GM18498 (cell line): Measurements from ENCODE around the gene IL23A.
"Not testable (repeated sequence)": the region's sequence is repeated elsewhere in the genome, so short reads cannot be mapped to it uniquely, and the experiment has no call there.

Experiments used
- ATAC-seq: cut with Tn5 transposase; IDR thresholded peaks from one replicate; pipeline ENCODE4 v1.9.1; 2021; ENCODE audit warnings: mild to moderate bottlenecking, moderate library complexity; ENCODE audit not compliant: unreplicated experiment

Gene IL23A

GRCh38 chr12:56338308-56339157, at the start of gene IL23A:
Gene IL23A (plus strand): TSS chr12:56338884. CDS start chr12:56339045, 161 bp downstream.
- ATAC-seq = no peak

- no peak for ATAC-seq
Observed at GRCh38 chr12:56293795-56294194, 44.9 kb upstream of the IL23A start.

DNA sequence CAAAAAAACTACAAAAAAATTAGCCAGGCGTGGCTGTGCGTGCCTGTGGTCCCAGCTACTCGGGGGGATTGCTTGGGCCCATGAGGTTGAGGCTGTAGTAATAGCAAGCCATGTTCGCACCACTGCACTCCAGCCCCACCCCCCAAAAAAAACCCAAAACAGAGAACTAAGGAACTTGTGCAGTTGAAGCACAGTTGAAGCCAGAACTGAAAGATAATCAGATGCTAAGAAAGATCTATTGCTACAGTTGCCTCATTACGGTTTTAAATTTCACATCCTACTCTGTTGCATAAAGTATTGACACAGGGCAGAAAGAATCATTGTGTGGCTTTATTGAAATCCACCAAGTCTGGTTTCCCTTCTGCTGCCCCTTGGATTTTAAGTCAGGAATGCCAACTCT, 42.4 kb upstream of the IL23A start:
- no peak for ATAC-seq

DNA sequence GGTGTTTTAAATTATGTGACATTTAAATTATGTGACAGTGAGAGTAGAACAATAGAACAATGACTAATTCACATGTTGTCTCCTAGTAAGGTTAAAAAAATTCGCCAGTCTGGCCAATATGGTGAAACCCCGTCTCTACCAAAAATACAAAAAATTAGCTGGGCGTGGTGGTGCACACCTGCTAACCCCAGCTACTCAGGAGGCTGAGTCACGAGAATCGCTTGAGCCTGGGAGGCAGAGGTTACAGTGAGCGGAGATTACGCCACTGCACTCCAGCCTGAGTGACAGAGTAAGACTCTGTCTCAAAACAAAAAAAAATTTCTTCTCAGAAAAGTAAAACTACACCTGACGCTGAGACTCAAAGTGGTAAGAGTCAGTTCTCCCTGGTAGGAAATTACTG, 41.3 kb upstream of the IL23A start:
- ATAC-seq = no peak

GRCh38 chr12:56298828-56299227, 39.9 kb upstream of the IL23A start:
- ATAC-seq = no peak

DNA sequence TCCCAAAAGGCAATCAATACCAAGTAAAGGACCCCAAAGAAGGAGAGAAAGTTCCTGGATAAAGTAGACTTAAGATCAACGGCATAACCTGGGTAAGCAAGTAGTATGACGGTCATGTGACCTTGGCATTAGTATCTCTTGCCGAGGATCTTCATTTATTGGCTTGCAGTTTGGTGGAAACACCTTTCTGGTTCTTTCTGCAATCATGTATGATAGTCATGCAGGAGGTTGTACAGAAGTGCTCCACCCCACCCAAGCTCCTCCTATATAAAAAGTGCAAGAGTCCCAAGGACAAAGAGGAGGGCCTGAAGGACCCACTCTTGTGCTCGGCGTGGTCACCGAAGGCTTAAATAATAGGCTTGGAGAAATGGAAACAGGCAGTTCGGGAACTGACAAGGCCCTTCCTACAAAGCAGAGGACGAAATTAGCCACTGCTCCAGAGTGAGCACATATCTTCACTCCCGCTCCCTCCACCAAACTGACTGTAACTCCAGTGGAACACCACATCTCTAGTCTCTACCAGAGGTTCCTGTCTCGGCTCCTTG, 39.3 kb upstream of the IL23A start:
- ATAC-seq = no peak

DNA sequence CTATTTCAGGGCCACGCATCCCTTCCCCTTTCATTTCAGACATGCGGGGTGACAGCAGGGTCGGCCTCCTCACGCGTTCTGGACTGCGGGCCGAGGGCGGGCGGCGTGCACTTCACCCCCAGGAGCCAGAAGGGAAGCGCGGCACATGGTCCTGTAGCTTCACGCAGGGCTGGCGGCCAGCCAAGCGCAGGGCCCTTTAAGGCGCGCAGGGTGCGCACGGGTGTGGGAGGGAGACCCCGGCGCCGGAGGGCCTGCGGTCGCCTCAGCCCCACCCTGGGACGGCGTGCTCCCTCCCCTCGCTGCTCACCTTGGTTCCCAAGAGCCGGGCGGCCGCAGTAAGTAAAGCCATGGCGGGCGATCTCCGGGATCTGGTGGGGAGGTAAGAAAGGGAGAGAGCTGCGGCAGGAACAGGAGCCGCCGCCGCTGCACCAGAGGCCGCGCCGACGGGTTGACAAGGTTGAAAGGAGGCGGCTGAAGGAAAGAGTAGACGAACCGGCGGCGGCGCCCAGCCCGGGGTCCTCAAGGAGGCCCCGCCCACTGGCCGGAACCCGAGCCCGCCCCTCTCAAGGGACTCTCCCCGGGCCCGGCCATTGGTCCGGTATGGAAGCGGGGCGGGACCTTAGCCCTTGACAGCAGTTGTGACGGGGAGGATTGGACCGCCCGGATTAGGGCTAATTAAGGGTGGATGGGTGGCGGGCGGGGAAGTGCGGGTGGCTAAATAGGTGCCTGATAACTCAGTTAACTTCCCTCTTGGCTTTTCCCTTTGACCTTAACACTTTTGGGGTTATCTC, 38.6 kb upstream of the IL23A start, which contains the start of gene CS:
Gene CS (minus strand): TSS at position 478 of the 791 bp plus-strand sequence. CDS start 129 bp downstream, at position 349.
- peak; percentile 92 for ATAC-seq

- no peak for ATAC-seq
Observed at GRCh38 chr12:56300644-56301464, 37.8 kb upstream of the IL23A start.

- ATAC-seq = no peak
Observed at GRCh38 chr12:56304276-56304675, 34.4 kb upstream of the IL23A start.

GRCh38 chr12:56304872-56305590, 33.7 kb upstream of the IL23A start:
- ATAC-seq = no peak

GRCh38 chr12:56307221-56307965, 31.3 kb upstream of the IL23A start:
- no peak for ATAC-seq

- ATAC-seq = no peak
Observed at GRCh38 chr12:56308714-56309113, 30.0 kb upstream of the IL23A start.

- ATAC-seq = no peak
Observed at GRCh38 chr12:56311003-56311402, 27.7 kb upstream of the IL23A start.

- ATAC-seq = no peak
Observed at GRCh38 chr12:56315249-56315621, 23.4 kb upstream of the IL23A start.

- peak; percentile 90 for ATAC-seq
Observed at GRCh38 chr12:56315622-56316473, 22.8 kb upstream of the IL23A start, which contains the start of gene CNPY2. Gene CNPY2 (minus strand): TSS chr12:56315988. CDS start chr12:56315217, 771 bp downstream.

DNA sequence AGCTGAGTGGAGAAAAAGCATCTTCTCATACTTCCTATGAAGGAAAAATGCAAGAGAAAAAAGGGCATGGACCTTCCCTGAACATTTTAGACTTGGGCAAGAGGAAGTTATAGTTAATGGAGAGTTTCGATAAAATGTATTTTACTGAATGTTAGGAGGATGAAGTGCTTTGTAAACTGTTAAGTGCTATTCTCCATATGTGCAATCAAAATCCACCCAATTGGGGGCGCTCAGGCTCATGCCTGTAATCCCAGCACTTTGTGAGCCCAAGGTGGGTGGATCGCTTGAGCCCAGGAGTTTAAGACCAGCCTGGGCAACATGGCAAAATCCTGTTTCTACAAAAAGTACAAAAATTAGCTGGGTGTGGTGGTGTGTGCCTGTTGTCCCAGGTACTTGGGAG, 21.0 kb upstream of the IL23A start:
- ATAC-seq = no peak

- ATAC-seq = no peak
Observed at GRCh38 chr12:56321027-56321426, 17.7 kb upstream of the IL23A start.

GRCh38 chr12:56321610-56322009, 17.1 kb upstream of the IL23A start:
- ATAC-seq = not testable (repeated sequence)
